Stomach smooth muscle (tissue), 2 donors: ENCODE data around the gene GABBR2.

Experiments
- H3K27ac ChIP-seq: one replicate; pipeline ENCODE4 v1.7.0; 2013; ENCODE audit warnings: mild to moderate bottlenecking, low read length, inconsistent platforms
- H3K27me3 ChIP-seq, 2 donors: one replicate each; pipeline ENCODE4 v1.7.0; 2013; ENCODE audit warnings: low read length in 2 of 2; ENCODE audit not compliant: insufficient read depth in 2 of 2, control insufficient read depth in 1 of 2
- H3K36me3 ChIP-seq, 2 donors: one replicate each; pipeline ENCODE4 v1.7.0; 2013; ENCODE audit warnings: low read length in 2 of 2; ENCODE audit not compliant: control insufficient read depth in 2 of 2, insufficient read depth in 2 of 2
- H3K4me1 ChIP-seq: one replicate; pipeline ENCODE4 v1.7.0; 2013; ENCODE audit warnings: low read length; ENCODE audit not compliant: control insufficient read depth, insufficient read depth
- H3K4me3 ChIP-seq, 2 donors: one replicate each; pipeline ENCODE4 v1.7.0; 2013; ENCODE audit warnings: low read length in 2 of 2
- H3K9ac ChIP-seq, 2 donors: one replicate each; pipeline ENCODE4 v1.7.0; 2013; ENCODE audit warnings: low read length in 2 of 2, mild to moderate bottlenecking in 1 of 2
- H3K9me3 ChIP-seq, 2 donors: one replicate each; pipeline ENCODE4 v1.7.0; 2013; ENCODE audit warnings: low read length in 2 of 2; ENCODE audit not compliant: control insufficient read depth in 2 of 2
- donor health status: healthy.
- donor health status: Pancreatic carcinoma.

The GABBR2 gene

DNA sequence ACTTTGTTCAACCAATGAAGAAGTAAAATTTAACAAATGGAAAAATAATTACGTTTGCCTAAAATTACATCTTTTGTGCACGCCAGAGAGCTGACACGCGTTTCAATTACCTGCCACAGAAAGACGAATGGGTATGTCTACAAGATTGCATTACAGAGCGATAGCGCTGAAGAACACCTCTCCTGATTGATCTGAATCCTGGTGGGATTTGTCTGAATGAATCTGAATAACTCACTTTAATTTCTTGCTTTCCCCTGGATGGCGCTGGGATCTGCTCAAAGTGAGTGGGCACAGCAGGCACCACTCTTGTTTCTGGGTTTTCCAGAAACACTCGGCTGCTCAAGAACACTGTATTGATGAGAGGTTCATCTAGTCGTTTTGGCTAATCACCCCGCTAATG, 304.5 kb downstream of the GABBR2 start:
- H3K27ac ChIP-seq = no peak overlapping the region
- H3K4me3 ChIP-seq = no peak overlapping the region
- no peaks in the 10 kb centered on the region for H3K4me1 ChIP-seq
- H3K27me3 ChIP-seq = peaks cover 3 to 4% of the 10 kb centered on the region in 2 donors
- H3K36me3 ChIP-seq = no peaks in the 10 kb centered on the region
- H3K9me3 ChIP-seq = no peaks in the 10 kb centered on the region
- H3K9ac ChIP-seq = no peak overlapping the region

DNA sequence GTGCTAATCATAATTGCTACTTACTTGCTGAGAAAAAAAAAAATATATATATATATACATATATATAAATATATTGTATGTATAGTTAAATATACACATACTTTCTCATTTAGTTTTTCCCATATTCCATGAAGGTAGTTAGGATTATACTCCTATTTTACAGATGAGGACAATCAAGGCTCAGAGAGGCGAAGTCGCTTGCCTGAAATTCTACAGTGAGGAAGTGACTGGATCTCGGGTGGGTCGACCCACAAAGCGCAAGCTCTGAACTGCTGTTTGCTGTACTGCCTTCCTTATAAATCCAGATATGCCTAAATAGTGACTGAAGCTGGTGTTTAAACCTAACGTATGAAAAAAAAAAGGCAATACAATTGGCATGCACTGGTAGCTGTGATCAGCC, 305.0 kb downstream of the GABBR2 start:
- Histone ChIP-seq H3K36me3 (no peaks in the 10 kb centered on the region), H3K9ac (no peak overlapping the region), H3K27me3 (peaks cover 3 to 4% of the 10 kb centered on the region in 2 donors), H3K9me3 (no peaks in the 10 kb centered on the region), H3K4me1 (no peaks in the 10 kb centered on the region), H3K4me3 (no peak overlapping the region), H3K27ac (no peak overlapping the region)

DNA sequence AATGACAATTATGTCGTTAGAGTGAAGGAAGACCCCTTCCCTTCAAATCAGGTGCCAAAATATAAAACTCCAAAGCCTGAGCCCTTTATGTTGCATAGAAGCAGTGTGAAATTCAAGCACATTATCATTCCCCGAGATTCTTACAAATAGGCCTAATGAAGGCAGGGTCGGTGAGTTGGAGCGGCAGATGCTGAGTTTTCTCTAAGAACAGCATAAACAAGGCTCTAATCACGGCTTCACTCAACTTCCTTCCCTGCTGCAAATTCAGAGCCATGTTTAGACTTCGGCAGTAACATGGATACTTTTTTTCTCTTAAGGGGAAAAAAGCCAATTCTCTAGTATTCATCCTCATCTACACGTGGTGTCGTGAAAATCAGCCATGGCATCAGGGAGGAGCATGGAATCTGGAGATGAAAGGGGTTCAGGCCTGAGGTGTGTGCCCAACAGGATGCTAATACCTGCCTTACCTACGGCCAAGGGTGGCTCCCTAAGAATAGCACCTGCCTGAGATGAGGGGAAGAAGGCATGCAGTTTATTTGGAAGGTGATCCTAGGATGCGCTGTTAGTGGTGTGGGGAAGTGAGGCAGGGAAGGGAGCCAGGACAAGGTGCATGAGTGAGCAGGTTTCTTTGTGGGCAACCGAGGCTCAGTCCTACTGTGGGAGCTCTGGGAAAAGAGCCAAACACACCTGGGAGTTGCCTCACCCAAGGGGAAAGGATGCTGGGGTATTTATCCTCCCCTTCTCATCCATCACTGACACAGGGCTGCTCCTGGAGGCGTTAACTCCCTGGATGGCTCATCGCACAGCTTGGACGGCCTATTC, 306.5 kb downstream of the GABBR2 start:
- Histone ChIP-seq H3K9me3 (no peaks in the 10 kb centered on the region), H3K27me3 (peaks cover 8 to 9% of the 10 kb centered on the region in 2 donors), H3K4me3 (no peak overlapping the region), H3K9ac (no peak overlapping the region), H3K36me3 (no peaks in the 10 kb centered on the region), H3K27ac (no peak overlapping the region), H3K4me1 (no peaks in the 10 kb centered on the region)

DNA sequence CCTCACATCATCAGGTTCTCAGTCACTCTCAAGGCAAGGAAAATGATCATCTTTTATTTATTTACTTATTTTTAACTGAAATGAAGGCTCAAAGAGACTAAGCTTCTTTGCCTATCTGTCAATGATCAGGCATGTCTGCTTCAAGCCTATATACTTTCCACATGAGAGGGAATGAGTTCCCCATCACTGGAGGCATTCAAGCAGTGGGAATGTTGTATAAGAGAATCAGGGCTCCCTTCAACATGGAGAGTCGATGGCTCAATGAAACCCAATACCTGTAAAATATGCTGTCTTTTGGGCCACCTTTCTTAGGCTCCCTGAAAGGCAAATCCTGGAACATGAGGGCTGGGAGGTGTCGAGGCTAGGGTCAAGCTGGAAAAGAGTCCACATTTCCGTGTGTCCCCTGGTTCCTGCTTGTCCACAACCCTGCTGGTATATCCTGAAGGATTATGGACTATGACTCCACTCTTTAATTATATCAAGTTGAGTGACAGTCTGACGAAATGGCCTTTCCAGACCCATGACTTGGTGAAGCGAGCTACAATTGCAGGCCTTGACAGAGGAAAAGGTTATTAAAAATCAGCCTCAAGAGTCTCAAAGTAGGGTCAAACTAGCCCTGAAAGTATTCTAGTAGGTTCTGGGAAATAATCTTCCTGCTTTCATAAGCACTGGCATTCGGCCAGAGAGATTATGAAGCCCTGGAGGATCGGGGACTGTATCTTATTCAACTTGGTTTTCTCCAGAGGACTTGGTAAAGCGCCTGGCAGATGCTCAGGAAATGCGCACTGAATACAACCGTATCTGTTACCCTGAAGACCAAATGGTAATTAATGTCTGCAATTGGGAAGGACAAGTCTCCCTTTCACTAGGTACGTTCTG, 307.4 kb downstream of the GABBR2 start:
- no peak overlapping the region for H3K9ac ChIP-seq
- H3K27me3 ChIP-seq = peaks cover 8 to 9% of the 10 kb centered on the region in 2 donors
- H3K9me3 ChIP-seq = no peaks in the 10 kb centered on the region
- no peaks in the 10 kb centered on the region for H3K4me1 ChIP-seq
- H3K36me3 ChIP-seq = no peaks in the 10 kb centered on the region
- no peak overlapping the region for H3K4me3 ChIP-seq
- no peak overlapping the region for H3K27ac ChIP-seq

DNA sequence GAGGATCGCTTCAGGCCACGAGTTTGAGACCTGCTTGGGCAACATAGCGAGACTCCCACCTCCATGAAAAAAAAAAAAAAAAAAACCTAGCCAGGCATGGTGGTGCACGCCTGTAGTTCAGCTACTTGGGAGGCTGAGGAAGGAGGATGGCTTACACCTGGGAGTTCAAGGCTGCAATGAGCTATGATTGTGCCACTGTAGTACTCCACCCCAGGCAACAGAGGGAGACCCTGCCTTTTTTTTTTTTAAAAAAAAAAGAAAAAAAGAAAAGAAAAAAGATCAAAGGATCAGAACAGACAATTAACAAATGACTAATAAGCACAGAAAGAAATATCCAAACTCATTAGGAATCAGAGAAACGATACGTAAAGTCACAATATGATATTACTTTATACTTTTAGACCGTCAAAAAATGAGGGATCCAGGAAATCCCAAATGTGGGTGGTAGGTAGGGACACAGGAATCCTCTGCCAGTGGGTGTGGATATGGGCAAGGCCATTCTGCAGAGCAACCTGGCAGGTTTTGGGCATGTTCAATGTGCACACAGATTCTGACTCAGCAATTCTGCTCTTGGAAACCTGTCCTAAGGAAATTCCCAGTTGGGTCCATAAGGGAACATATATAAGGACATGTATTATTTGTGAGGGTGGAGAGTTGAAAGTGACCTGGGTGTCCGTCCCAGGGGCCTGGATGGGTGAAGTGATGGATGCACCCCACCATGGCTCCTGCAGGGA, 308.6 kb downstream of the GABBR2 start:
- H3K27me3 ChIP-seq = peaks cover 8 to 12% of the 10 kb centered on the region in 2 donors
- no peak overlapping the region for H3K9ac ChIP-seq
- no peaks in the 10 kb centered on the region for H3K9me3 ChIP-seq
- no peaks in the 10 kb centered on the region for H3K36me3 ChIP-seq
- no peak overlapping the region for H3K27ac ChIP-seq
- no peak overlapping the region for H3K4me3 ChIP-seq
- H3K4me1 ChIP-seq = no peaks in the 10 kb centered on the region

DNA sequence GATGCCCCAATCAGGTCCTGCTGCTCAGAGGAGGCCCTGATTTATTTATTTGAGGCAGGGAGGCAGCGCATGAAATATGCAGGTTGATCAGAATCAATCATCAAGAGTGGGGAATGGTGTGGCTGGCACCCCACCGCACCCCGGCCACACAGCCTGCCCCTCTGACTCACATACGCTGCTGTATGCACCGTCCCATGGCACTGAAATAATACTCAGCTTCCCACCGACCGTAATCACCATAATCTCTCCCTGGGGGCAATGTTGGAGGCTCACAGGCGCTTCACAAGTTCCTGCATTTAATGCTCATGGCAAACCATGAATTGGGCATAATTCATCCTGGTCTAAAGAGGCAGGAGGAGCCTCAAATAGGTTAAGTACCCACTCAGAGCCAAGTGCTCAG, 312.1 kb downstream of the GABBR2 start:
- H3K9me3 ChIP-seq = no peaks in the 10 kb centered on the region
- no peaks in the 10 kb centered on the region for H3K4me1 ChIP-seq
- H3K27ac ChIP-seq = no peak overlapping the region
- H3K27me3 ChIP-seq = peaks cover 8% of the 10 kb centered on the region in 2 donors
- no peak overlapping the region for H3K9ac ChIP-seq
- H3K36me3 ChIP-seq = no peaks in the 10 kb centered on the region
- no peak overlapping the region for H3K4me3 ChIP-seq

DNA sequence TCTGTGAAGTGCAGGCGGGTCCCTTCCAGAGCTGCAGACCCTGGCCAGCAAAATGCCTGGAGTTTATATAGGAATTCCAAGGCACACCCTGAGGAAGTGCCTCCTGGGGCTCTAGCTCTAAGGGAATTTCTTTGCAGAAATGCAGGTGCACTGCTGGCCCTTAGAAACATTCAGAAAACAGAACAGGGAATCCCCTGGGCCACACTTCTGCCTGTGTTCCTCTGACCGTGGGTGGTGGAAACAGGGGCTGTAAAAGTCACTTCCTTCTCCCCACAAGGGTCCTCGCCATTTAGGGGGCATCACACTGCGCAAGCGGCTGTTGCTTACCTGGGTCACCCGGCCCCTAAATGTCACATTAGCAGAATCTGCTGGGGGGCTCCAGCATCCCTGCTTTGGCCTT, 312.5 kb downstream of the GABBR2 start:
- H3K36me3 ChIP-seq = no peaks in the 10 kb centered on the region
- H3K4me3 ChIP-seq = no peak overlapping the region
- H3K27me3 ChIP-seq = peaks cover 8% of the 10 kb centered on the region in 2 donors
- H3K9ac ChIP-seq = no peak overlapping the region
- no peaks in the 10 kb centered on the region for H3K4me1 ChIP-seq
- no peak overlapping the region for H3K27ac ChIP-seq
- no peaks in the 10 kb centered on the region for H3K9me3 ChIP-seq

DNA sequence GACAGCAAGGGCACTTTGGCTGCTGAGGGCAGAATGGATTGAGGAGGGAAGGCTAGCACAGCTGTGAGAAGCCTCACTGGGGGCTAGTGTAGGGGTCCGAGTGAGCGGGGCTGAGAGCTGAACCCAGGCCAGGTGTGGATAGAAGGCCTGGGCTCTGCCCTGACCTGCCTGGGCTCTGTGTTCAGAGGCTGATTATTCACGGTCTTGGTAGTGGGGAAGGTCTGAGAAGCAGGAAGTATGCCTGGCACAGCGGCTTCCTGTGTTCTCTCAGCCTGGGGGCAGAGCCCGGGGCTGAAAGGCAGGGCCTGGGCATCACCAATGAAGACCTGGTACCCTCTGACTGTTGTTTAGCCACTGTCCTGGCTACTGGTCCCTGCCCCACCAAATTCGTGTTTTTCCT, 316.9 kb downstream of the GABBR2 start:
- H3K4me3 ChIP-seq = no peak overlapping the region
- H3K9me3 ChIP-seq = no peaks in the 10 kb centered on the region
- no peak overlapping the region for H3K27ac ChIP-seq
- no peaks in the 10 kb centered on the region for H3K36me3 ChIP-seq
- H3K4me1 ChIP-seq = no peaks in the 10 kb centered on the region
- H3K9ac ChIP-seq = no peak overlapping the region
- H3K27me3 ChIP-seq = peaks cover 0 to 4% of the 10 kb centered on the region in 2 donors

DNA sequence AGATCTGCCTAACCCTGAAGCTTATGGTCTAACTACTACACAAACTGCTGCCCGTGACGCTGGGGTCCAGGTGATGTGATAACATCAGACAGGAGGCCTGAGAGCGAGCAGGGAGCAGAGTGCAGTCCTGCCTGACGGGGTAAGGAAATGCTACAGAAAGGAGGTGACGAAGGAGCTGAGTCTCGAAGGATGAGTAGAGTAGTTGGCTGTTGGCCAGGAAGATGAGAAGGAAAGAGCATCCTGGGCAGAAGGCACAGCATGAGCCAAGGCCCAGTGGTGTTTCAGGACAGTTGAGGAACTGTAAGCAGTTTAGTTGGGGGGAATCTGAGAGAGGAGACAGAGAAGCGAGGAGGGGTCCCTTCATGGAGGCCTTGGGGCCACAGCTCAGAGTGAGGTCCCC, 317.3 kb downstream of the GABBR2 start:
- Histone ChIP-seq H3K27me3 (peaks cover 0 to 4% of the 10 kb centered on the region in 2 donors), H3K36me3 (no peaks in the 10 kb centered on the region), H3K27ac (no peak overlapping the region), H3K4me1 (no peaks in the 10 kb centered on the region), H3K4me3 (no peak overlapping the region), H3K9me3 (no peaks in the 10 kb centered on the region), H3K9ac (no peak overlapping the region)

DNA sequence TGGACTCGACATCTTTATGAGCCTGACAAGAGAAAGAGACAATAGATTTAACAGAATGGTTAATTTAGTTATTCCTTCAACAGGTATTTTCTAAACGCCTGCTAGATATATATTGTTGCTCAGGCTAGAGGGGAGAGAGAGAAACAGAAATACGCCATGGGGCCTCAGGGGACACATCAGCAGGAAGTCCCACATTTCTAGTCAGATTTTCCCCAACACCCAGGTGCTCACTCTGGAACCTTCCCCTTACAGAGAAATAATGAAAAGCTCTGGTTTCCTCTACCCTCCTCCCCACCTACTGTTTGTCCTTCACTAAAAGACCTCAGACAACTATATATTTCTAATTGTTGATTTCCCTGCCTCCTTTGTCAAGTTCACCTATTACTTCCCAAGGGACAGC, 323.0 kb downstream of the GABBR2 start:
- Histone ChIP-seq H3K4me3 (no peak overlapping the region), H3K9me3 (no peaks in the 10 kb centered on the region), H3K36me3 (no peaks in the 10 kb centered on the region), H3K4me1 (no peaks in the 10 kb centered on the region), H3K27me3 (no peaks in the 10 kb centered on the region), H3K27ac (no peak overlapping the region), H3K9ac (no peak overlapping the region)
